ENCODE measurements around the gene SCFD1.
"Not testable (repeated sequence)": the region's sequence is repeated elsewhere in the genome, so short reads cannot be mapped to it uniquely, and the experiment has no call there.

- TF ChIP-seq CTCF (IDR thresholded peaks at IDR 0.05; ENCODE audit: low read length); EZH2 (optimal IDR thresholded peaks at IDR 0.05; ENCODE audit: low read depth, low read length): not testable (repeated sequence)
These were observed 7.3 kb downstream of the SCFD1 start for GRCh38 chr14:30629432-30629831.
